ENCODE results near the gene HECA. TPM values are rescaled to one million over a fixed set of nuclear protein-coding genes. Genes with fewer than 3 reads are reported as not detected.
"Not testable (repeated sequence)": the region's sequence is repeated elsewhere in the genome, so short reads cannot be mapped to it uniquely, and the experiment has no call there.

The HECA gene
- total RNA-seq, 2 experiments from 2014 or later = 61.1 to 61.2 TPM

- no peak for DNase-seq
- Mint-ChIP-seq H3K36me3 (ENCODE audit: low read depth) (peaks cover 19% of the 10 kb centered on the region), H3K9me3 (no peaks in the 10 kb centered on the region), H3K4me3 (no peak overlapping the region), H3K27me3 (ENCODE audit: low read depth) (no peaks in the 10 kb centered on the region), H3K27ac (peak overlapping the region; percentile 27), H3K4me1 (ENCODE audit: low read depth) (peaks cover 41% of the 10 kb centered on the region)
- CTCF ChIA-PET = interaction anchor here (1.8 kb wide), 1 partner anchor 10 kb away, joined by 4 read pairs; no protein-coding TSS in a partner anchor
- intact Hi-C loops (cut with micrococcal nuclease) = no loop called here
Observed at GRCh38 chr6:139184459-139184858, 49.6 kb downstream of the HECA start.

DNA sequence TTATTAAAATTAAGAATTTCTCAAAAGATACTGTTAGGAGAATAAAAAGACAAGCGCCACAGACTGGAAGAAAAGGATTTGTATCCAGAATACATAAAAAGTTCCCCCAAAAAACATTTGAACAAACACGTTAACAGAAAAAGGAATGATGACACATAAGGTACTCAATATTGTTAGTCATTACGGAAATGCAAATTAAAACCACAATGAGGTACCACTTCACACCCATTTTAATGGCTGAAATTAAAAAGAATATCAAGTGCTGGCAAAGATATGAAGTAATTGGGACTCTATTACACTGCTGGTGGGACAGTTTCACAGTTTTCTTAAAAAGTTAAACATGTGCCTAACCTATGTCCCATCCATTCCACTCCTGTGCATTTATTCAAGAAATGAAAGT lies 51.4 kb downstream of the HECA start:
- intact Hi-C loops (cut with micrococcal nuclease) = loop anchor here (1.0 kb wide), 2 partner anchors 8 to 13 kb away; no protein-coding TSS in a partner anchor
- Mint-ChIP-seq H3K36me3 (ENCODE audit: low read depth) (peaks cover 4% of the 10 kb centered on the region), H3K9me3 (no peaks in the 10 kb centered on the region), H3K27ac (no peak overlapping the region), H3K4me3 (no peak overlapping the region), H3K4me1 (ENCODE audit: low read depth) (peaks cover 33% of the 10 kb centered on the region), H3K27me3 (ENCODE audit: low read depth) (no peaks in the 10 kb centered on the region)
- CTCF ChIA-PET = no interaction called here
- DNase-seq = no peak

DNA sequence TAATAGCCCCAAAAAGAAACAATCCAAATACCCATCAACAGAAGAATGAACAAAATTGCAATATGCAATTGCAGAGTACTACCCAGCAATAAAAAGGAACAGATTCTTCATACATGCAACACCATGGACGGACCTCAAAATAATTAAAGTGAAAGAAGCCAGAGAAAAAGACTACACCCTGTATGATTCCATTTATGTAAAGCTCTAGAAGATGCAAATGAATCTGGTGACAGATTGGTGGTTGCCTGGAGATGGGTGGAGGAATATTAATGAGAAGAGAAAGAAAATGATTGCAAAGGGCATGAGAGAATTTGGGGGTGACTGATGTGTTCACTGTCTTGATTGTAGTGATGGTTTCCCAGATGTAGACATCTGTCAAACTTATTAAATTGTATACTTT lies 51.8 kb downstream of the HECA start:
- H3K4me3 Mint-ChIP-seq = no peak overlapping the region
- no peak overlapping the region for H3K27ac Mint-ChIP-seq
- peaks cover 33% of the 10 kb centered on the region for H3K4me1 Mint-ChIP-seq (ENCODE audit: low read depth)
- no peak for DNase-seq
- peaks cover 2% of the 10 kb centered on the region for H3K36me3 Mint-ChIP-seq (ENCODE audit: low read depth)
- H3K9me3 Mint-ChIP-seq = no peaks in the 10 kb centered on the region
- no peaks in the 10 kb centered on the region for H3K27me3 Mint-ChIP-seq (ENCODE audit: low read depth)
- CTCF ChIA-PET = no interaction called here
- intact Hi-C loops (cut with micrococcal nuclease) = loop anchor here (1.0 kb wide), 2 partner anchors 8 to 13 kb away; no protein-coding TSS in a partner anchor

- peaks cover 2% of the 10 kb centered on the region for H3K36me3 Mint-ChIP-seq (ENCODE audit: low read depth)
- peaks cover 33% of the 10 kb centered on the region for H3K4me1 Mint-ChIP-seq (ENCODE audit: low read depth)
- DNase-seq = no peak
- H3K9me3 Mint-ChIP-seq = no peaks in the 10 kb centered on the region
- no peak overlapping the region for H3K27ac Mint-ChIP-seq
- no peaks in the 10 kb centered on the region for H3K27me3 Mint-ChIP-seq (ENCODE audit: low read depth)
- CTCF ChIA-PET = no interaction called here
- intact Hi-C loops (cut with micrococcal nuclease) = no loop called here
- H3K4me3 Mint-ChIP-seq = no peak overlapping the region
Observed at GRCh38 chr6:139187489-139187888, 52.6 kb downstream of the HECA start.

- peaks cover 24% of the 10 kb centered on the region for H3K4me1 Mint-ChIP-seq (ENCODE audit: low read depth)
Observed at GRCh38 chr6:139189665-139190064, 54.8 kb downstream of the HECA start.

DNA sequence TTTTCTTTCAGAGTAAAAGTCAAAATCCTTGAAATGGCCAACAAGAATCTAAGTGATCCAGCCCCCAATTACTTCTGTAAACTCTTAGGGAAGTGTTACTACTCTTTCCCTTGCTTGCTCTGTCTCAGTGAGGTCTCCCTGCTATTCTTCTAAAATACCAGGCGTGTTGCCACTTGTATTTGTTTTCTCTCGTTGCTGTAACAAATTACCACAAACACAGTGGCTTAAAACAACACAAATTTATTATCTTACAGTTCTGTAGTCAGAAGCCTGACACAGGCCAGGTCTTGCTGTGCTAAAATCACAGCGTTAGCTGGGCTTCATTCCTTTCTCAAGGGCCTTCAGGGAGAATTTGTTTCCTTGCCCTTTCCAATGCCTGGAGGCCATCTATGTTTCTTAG lies 59.9 kb downstream of the HECA start:
- Mint-ChIP-seq H3K27ac (no peak overlapping the region), H3K36me3 (ENCODE audit: low read depth) (no peaks in the 10 kb centered on the region), H3K4me1 (ENCODE audit: low read depth) (no peaks in the 10 kb centered on the region), H3K4me3 (no peak overlapping the region), H3K9me3 (no peaks in the 10 kb centered on the region), H3K27me3 (ENCODE audit: low read depth) (no peaks in the 10 kb centered on the region)
- CTCF ChIA-PET = no interaction called here
- no peak for DNase-seq
- intact Hi-C loops (cut with micrococcal nuclease) = no loop called here

More at GRCh38 chr6:139189665-139190064, 54.8 kb downstream of the HECA start:
- intact Hi-C loops (cut with micrococcal nuclease) = no loop called here
- Mint-ChIP-seq H3K27ac (no peak overlapping the region), H3K36me3 (ENCODE audit: low read depth) (peaks cover 2% of the 10 kb centered on the region), H3K4me3 (no peak overlapping the region), H3K9me3 (no peaks in the 10 kb centered on the region), H3K27me3 (ENCODE audit: low read depth) (no peaks in the 10 kb centered on the region)
- no peak for DNase-seq
- CTCF ChIA-PET = interaction anchor here (0.6 to 0.7 kb wide), 2 partner anchors 28 to 760 kb away, joined by 3 read pairs; no protein-coding TSS in a partner anchor

DNA sequence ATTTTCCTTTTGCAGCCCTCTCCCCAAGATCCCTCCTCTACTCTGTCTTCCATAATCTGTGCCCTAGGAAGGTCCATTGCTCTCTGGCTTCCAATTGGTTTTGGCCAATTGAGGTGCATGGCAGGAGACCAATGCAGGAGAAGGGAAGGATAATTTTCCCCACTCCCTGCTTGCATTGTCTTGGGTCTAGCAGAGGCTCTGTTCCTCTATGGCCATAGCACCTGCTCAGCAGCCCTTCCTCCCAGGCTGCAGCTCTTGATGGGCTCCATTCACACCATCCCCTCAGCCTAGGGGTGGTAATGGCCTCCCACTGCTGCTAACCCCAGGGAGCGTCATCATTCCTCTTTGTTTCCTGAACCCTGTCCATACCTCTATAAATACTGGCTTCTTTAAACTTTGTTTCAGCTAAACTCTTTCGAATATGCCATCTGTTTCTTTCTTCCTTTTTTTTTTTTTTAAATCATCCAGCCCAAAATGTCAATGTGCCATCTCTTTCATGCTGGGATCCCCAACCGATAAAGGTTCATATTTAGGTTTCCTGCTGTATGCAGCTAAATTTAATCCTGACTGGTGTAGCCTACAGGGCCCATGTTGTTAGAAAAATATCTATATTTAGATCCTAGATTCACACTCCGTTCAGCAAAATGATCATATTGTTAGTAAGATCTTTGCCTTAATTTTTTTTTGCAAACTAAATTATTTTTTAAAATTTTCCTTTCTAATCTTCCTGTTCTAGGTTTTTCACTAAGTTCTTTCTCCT lies 63.8 kb downstream of the HECA start:
- Mint-ChIP-seq H3K27ac (no peak overlapping the region), H3K4me1 (ENCODE audit: low read depth) (peaks cover 2% of the 10 kb centered on the region), H3K4me3 (no peak overlapping the region), H3K9me3 (no peaks in the 10 kb centered on the region), H3K27me3 (ENCODE audit: low read depth) (no peaks in the 10 kb centered on the region), H3K36me3 (ENCODE audit: low read depth) (no peaks in the 10 kb centered on the region)
- DNase-seq = no peak
- CTCF ChIA-PET = interaction anchor here (1.0 to 1.3 kb wide), 2 partner anchors 74 to 166 kb away, joined by 3 read pairs; no protein-coding TSS in a partner anchor
- intact Hi-C loops (cut with micrococcal nuclease) = no loop called here

GRCh38 chr6:139201378-139201777 lies 66.5 kb downstream of the HECA start:
- Mint-ChIP-seq H3K27ac (no peak overlapping the region), H3K4me1 (ENCODE audit: low read depth) (peaks cover 4% of the 10 kb centered on the region)
- CTCF ChIA-PET = no interaction called here

GRCh38 chr6:139204978-139205377 lies 70.1 kb downstream of the HECA start:
- H3K36me3 Mint-ChIP-seq (ENCODE audit: low read depth) = peaks cover 18% of the 10 kb centered on the region
- DNase-seq = peak; percentile 32
- no peak overlapping the region for H3K27ac Mint-ChIP-seq
- CTCF ChIA-PET = interaction anchor here (0.7 to 3.1 kb wide), 5 partner anchors 14 to 157 kb away, joined by 3 to 9 read pairs (median 4); no protein-coding TSS in a partner anchor
- H3K9me3 Mint-ChIP-seq = peaks cover 34% of the 10 kb centered on the region
- H3K4me1 Mint-ChIP-seq (ENCODE audit: low read depth) = peaks cover 14% of the 10 kb centered on the region
- intact Hi-C loops (cut with micrococcal nuclease) = no loop called here
- H3K27me3 Mint-ChIP-seq (ENCODE audit: low read depth) = no peaks in the 10 kb centered on the region
- H3K4me3 Mint-ChIP-seq = no peak overlapping the region

More at GRCh38 chr6:139201378-139201777, 66.5 kb downstream of the HECA start:
- Mint-ChIP-seq H3K9me3 (peaks cover 10% of the 10 kb centered on the region), H3K4me3 (no peak overlapping the region), H3K36me3 (ENCODE audit: low read depth) (peaks cover 3% of the 10 kb centered on the region), H3K27me3 (ENCODE audit: low read depth) (no peaks in the 10 kb centered on the region)
- DNase-seq = no peak
- intact Hi-C loops (cut with micrococcal nuclease) = no loop called here

DNA sequence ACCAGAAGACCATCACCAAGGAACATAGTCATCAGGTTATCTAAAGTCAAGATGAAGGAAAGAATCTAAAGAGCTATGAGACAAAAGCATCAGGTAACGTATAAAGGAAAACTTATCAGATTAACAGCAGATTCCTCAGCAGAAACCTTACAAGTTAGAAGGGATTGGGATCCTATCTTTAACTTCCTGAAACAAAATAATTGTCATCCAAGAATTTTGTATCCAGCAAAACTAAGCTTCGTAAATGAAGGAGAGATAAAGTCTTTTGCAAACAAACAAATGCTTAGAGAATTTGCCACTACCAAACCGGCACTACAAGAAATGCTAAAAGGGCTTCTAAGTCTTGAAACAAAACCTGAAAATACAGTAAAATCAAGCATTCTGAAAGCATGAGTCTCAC lies 71.0 kb downstream of the HECA start:
- H3K27me3 Mint-ChIP-seq (ENCODE audit: low read depth) = no peaks in the 10 kb centered on the region
- intact Hi-C loops (cut with micrococcal nuclease) = no loop called here
- H3K9me3 Mint-ChIP-seq = peaks cover 39% of the 10 kb centered on the region
- CTCF ChIA-PET = interaction anchor here (0.7 to 3.1 kb wide), 4 partner anchors 13 to 165 kb away, joined by 3 to 9 read pairs (median 4); no protein-coding TSS in a partner anchor
- peaks cover 18% of the 10 kb centered on the region for H3K4me1 Mint-ChIP-seq (ENCODE audit: low read depth)
- no peak for DNase-seq
- H3K4me3 Mint-ChIP-seq = no peak overlapping the region
- H3K27ac Mint-ChIP-seq = no peak overlapping the region
- H3K36me3 Mint-ChIP-seq (ENCODE audit: low read depth) = peaks cover 18% of the 10 kb centered on the region

- intact Hi-C loops (cut with micrococcal nuclease) = loop anchor here (10.0 kb wide), 1 partner anchor 334 kb away; no protein-coding TSS in a partner anchor
- H3K4me3 Mint-ChIP-seq; H3K27me3 Mint-ChIP-seq (ENCODE audit: low read depth); DNase-seq; H3K27ac Mint-ChIP-seq: not testable (repeated sequence)
- Mint-ChIP-seq H3K36me3 (ENCODE audit: low read depth) (peaks cover 19% of the 10 kb centered on the region), H3K9me3 (peaks cover 45% of the 10 kb centered on the region), H3K4me1 (ENCODE audit: low read depth) (peaks cover 14% of the 10 kb centered on the region)
- CTCF ChIA-PET = interaction anchor here (1.3 kb wide), 1 partner anchor 8 kb away, joined by 3 read pairs; no protein-coding TSS in a partner anchor
Observed at GRCh38 chr6:139210766-139211165, 75.9 kb downstream of the HECA start.

- intact Hi-C loops (cut with micrococcal nuclease) = loop anchor here (10.0 kb wide), 1 partner anchor 332 kb away; no protein-coding TSS in a partner anchor
Observed at GRCh38 chr6:139212460-139212859, 77.6 kb downstream of the HECA start.

More at GRCh38 chr6:139212460-139212859, 77.6 kb downstream of the HECA start:
- H3K27me3 Mint-ChIP-seq (ENCODE audit: low read depth); CTCF ChIA-PET; H3K27ac Mint-ChIP-seq; DNase-seq; H3K4me3 Mint-ChIP-seq: not testable (repeated sequence)
- peaks cover 14% of the 10 kb centered on the region for H3K4me1 Mint-ChIP-seq (ENCODE audit: low read depth)
- H3K36me3 Mint-ChIP-seq (ENCODE audit: low read depth) = peaks cover 11% of the 10 kb centered on the region
- H3K9me3 Mint-ChIP-seq = peaks cover 33% of the 10 kb centered on the region
